NCI-H524 (cell line): ENCODE data around the gene CIDEA.
"Not testable (repeated sequence)": the region's sequence is repeated elsewhere in the genome, so short reads cannot be mapped to it uniquely, and the experiment has no call there.

Source experiments
- DNase-seq, 2 experiments: peaks; one replicate each; lab custom pipeline; 2025; lab: John Stamatoyannopoulos, UW

Gene CIDEA, protein sequence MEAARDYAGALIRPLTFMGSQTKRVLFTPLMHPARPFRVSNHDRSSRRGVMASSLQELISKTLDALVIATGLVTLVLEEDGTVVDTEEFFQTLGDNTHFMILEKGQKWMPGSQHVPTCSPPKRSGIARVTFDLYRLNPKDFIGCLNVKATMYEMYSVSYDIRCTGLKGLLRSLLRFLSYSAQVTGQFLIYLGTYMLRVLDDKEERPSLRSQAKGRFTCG

DNA sequence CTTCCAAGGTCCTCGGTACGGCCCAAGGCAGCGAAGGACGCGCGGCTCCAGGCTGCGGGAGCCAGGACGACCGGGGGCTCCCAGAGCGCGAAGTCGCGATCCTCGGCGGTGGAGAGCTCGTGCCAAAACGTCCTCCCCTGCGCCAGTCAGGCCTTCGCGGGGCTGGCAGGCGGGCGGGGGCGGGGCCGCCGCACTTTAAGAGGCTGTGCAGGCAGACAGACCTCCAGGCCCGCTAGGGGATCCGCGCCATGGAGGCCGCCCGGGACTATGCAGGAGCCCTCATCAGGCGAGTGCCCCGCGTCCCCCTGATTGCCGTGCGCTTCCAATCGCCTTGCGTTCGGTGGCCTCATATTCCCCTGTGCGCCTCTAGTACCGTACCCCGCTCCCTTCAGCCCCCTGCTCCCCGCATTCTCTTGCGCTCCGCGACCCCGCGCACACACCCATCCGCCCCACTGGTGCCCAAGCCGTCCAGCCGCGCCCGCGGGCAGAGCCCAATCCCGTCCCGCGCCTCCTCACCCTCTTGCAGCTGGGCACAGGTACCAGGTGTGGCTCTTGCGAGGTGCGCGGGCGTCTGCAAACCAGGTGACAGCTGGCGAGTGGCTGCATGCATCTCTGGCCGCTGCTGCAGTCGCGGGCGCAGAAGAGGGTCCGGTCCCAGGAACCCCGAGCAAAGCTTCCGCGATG is at the start of gene CIDEA:
Gene CIDEA, plus strand, starts transcription at position 226 of the 684 bp plus-strand sequence. Its CDS starts 23 bp downstream, at position 249.
- peak; percentile 24 to 60 for DNase-seq

DNA sequence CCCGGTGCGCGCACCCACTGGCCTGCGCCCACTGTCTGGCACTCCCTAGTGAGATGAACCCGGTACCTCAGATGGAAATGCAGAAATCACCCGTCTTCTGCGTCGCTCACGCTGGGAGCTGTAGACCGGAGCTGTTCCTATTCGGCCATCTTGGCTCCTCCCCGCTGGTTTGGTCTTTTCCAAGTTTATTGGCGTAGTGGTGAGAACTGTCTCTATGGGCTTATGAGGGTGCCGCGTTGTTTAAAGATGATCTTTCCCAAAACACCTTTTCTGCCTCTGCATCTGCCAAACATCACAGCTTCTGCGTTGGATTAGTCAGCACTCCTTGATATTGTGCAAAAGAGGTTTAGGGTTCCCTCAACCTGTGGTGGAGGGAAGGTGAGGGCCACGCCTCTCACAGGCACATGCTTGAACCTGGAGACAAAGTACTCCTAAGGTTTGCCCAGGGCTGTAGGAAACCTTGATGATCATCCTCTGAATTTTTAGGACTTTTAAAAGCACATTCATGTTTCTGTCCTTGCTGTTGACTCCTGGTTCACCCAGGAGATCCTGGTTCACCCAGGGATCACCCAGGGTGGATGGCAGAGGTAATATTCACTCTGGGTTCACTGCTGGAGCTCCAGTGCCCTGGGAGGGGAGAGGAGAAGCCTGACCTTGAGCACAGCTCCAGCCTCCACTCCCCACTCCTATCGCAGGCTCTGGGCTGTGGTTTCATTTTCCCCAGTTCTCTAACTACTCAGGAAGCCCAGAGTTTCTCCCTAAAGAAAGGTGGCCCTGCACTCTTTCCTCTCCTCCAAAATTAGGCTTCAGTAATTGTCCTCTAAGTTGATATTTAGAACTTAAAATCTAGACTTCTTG is 45.6 kb upstream of the CIDEA start:
- not testable (repeated sequence) for DNase-seq

DNA sequence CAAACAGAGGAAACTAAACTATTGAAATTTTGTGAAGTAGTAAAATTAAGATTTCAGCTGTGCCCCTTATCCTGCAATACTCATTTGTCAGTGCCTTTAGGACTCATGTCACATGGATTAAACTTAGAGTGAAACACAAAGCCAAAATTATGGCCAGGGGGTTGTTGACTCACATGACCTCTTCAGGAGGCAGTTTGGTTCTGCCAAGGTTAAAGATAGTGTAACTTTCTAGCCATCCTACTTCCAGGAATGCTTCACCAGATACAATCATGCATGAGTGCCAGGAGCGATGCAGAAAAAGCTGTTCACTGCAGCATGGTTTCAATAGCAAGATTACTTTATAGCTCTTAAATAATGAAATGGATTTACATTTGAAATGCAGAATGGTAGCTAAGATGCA is 41.9 kb upstream of the CIDEA start:
- DNase-seq: not testable (repeated sequence)

DNA sequence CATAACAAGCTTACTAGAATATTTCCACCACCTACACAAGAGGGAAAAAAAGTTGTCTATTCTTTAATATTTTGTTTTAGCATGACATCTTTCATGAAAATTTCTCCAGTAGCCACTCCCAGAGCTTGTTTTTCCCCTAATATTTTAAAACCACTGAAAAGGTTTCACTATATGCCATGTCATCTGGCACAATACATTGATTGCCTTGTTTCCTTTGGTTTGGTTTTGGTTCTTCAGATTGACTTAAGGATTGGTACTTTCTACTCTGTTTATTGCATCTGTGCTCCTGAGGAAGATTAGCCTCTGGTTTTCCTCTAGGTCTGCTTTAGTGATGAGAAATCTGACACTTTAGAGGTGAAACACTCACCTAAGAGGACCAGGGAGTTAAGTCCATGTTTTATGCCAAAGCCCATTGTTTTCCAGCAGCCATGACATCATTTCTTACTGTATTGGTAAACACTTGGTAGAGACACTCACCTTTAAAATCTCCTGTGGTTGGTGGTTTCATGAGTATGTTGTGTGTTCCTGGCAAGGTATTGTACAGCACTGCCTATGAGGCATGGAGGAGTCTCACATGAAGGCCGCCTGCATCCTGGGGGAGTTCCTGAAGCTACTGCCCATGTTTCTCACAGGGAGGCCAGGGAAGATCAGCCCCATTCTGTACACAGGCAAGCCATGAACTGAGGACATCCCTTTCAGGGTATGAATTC is 39.7 kb upstream of the CIDEA start:
- DNase-seq: not testable (repeated sequence)

DNA sequence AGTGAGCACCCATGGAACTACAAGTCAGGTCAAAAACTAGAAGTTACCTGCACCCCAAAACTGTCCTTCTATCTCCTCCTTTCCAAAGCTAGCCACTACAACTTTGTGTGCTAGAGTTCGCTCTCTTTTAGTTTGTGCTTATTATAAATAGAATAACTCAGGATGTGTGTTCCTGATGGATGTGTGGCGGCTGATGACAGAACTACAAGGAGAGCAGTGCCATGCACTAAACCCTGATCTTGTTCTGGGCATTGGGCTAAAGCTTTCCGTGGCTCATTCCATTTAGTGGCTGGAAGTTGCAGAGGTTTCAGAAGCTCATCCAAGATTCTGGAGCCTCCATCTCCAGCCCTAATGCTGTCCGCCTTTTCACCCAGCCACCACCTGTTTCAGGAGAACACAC is 37.7 kb upstream of the CIDEA start:
- not testable (repeated sequence) for DNase-seq

DNA sequence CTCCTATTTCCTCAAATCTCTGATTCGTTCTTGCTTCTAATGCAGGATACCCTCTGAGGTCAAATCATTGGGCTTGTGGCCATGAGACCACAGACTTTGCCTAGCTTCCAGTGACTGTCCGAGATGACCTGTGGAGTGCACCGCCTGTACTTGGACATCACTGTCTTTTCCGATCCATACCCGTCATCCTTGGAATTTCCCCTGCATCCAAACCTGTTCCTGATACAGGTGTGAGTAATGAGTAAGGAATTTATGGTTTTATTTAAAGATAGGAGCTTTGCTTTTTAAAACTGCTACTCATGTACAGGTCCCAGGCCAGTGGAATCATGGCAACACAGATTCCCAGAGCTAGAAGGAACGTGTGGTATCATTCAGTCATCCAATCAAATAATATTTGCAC is 35.6 kb upstream of the CIDEA start:
- DNase-seq: not testable (repeated sequence)

DNA sequence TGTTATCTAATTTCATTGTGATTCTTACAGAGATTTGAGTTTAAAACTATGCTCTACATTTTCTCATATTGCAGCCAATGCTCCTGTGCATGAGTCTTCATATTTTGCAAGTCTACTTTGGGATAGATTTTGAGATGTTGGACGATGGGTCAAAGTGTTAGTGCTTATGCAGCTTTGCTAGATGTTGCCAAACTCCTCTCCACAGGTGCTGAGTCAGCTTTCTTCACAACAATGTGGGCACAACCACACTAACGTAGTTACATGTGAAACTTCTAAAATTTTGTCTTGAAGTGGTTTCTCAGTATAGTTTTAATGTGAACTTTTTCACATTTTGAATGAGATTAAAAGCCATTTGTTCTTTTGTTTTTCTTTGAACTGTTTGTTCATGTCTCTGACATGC is 32.1 kb upstream of the CIDEA start:
- not testable (repeated sequence) for DNase-seq

DNA sequence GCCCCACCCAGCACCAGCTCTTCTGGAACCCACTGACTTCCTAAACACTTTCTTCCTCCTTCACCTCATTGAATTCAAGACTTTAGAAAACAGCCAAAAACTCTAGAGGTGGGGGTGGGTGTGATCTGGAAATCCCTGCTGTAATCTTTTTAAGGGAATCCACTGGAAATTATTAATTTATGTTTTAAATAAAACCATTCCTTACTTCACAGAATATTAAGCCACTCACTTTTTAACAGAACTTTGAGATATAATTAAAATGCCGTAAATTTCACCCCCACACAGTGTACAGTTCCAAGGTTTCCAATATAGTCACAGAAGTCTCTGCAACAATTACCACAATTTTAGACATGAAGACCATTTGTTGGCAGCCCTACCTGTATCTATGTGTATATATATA is 30.8 kb upstream of the CIDEA start:
- DNase-seq: not testable (repeated sequence)

DNA sequence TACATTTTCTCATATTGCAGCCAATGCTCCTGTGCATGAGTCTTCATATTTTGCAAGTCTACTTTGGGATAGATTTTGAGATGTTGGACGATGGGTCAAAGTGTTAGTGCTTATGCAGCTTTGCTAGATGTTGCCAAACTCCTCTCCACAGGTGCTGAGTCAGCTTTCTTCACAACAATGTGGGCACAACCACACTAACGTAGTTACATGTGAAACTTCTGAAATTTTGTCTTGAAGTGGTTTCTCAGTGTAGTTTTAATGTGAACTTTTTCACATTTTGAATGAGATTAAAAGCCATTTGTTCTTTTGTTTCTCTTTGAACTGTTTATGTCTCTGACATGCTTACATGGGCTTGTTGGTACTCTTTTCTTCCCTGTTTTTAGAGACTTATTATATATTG is 27.4 kb upstream of the CIDEA start:
- DNase-seq: not testable (repeated sequence)

DNA sequence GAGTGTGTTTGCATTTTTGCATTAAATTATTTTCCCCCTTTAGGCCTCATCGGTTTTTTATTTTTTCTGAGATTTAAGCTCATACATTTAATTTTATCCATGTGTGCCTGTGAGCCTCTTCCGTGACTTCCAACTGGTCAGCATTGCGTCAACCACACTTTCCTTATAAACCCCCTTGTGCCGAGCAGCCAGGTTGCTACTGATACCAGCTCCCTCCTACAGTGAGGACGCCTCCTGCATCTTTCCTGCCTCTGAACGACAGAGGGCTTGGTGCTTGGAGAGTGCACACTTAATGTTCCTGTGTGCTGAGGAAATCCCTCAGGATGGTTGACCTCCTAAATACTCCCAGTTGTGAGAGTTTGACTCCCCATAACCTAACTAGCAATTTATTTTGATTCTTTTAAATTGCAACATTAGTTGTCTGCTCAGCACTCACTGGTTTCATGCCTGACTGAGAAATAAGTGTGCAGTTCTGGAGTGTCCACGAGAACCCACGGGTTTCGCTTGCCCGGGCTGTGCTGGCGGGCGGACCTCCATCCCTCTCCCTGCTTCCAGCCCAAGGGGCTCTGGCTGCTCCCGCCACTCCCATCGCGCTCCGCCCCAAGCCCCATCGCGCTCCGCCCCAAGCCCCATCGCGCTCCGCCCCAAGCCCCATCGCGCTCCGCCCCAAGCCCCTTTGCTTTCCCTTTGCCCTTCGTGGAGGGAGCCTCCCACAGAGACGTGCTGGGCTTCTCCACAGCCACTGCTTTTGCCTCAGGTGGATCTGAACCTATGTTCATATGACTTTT is 26.6 kb upstream of the CIDEA start:
- not testable (repeated sequence) for DNase-seq

DNA sequence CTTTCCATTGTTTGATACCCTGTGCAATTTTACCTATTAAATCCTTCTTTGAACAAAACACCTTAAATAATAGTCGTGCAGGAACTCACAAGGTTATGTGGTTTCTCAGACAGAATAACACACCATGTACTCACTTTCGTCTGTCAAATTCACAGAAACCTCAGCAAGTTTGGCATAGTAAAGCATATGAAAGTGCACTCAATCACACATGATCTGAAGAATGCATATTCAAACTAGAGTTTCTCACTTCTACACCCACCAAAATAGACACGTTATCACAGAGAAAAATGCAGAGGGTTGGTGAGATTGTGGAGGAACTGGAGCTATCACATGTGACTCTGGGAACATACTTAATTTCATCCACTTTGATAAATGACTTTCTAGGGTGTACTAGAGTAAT is 25.9 kb upstream of the CIDEA start:
- not testable (repeated sequence) for DNase-seq

DNA sequence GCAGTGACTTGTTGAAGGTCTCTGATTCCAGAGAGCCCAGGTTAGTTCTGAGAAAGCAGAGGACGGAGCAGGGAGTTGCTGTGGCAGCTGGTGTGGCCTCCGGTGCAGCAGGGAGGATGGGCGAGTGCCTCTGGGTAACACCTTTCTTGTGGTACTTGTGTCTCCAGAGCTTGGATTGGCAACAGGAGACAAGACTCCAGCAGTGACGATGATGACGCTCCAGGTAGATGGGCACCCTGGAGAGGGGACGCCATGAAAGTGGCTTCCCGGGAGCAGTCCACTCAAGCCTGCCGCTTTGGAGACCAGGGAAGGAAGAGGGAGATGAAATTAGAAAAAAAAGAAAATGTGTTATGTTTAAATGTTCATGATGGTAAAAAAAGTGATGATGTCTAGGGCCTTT is 23.6 kb upstream of the CIDEA start:
- not testable (repeated sequence) for DNase-seq

DNA sequence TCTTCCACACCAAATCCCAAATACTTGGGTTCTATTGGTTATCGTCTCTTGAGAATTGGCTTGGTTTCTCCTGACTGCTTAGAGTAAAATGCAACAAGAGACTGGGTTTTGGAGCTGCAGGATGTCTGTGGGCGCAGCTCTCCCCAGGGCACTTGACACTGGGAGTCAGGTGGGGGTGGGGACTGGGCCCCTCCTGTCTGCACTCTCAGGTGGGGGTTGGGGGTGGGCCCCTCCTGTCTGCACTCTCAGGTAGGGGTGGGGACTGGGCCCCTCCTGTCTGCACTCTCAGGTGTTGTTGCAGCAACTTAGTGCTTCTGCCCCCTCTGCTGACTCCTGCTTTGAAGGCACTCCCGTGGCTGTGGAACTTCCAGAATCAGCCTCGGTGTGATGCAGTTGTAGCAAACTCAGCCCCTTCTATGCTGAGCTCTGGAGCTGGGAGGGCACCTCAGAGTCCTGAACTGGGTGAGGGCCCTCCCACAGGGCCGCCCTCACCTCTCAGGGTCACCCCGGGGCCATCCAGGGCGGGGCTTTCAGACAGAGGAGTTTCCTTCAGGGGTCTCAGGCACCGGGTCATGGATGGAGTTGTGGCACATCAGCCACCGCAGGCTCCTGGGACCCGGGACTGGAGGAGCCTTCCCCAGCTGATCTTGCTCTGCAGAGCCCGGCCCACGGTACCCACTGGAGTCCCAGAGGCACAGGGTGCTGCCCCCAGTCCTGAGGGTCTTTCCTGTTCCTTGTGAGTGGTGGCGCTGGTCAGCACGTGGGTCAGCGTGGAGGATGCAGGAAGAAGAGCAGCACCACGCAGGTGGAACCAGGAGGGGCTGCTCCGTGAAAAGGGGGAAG is 22.9 kb upstream of the CIDEA start:
- no peak for DNase-seq

DNA sequence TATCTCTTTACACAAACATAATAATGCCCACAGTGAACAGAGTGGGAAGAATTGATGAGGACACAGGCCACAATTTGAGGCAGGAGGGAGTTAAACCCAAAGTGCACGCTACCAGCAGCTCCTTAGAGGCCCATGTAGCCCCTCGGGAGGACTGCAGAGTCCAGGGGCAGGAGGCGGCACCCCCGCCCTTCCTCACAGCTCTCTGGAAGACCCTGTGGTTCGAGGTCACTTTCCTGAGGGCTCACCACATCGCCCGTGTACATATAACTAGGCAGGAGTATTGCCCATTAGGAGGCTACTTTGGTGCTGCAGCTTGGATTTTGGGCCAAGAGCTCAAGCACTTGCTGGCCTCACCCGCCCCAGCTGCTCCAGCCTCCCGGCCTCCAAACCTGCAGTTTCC is 22.2 kb upstream of the CIDEA start:
- no peak for DNase-seq

DNA sequence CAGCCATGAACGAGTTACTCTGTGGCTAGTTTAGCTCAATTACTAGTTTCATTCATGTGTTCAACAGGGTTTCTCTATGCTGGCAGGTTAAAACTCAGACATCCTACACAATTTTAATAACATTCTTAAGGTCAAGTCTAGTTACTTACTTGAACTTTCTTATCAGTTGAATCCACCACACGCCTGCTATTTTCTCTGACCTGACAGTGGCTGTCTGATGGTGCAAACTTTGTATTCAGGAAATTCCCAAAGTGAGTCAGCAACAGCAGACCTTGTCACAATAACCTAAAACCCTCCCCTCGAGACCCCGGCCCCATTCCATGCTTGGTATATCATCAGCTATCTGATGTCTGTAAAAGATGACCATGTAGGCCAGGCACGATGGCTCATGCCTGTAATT is 20.8 kb upstream of the CIDEA start:
- no peak for DNase-seq

DNA sequence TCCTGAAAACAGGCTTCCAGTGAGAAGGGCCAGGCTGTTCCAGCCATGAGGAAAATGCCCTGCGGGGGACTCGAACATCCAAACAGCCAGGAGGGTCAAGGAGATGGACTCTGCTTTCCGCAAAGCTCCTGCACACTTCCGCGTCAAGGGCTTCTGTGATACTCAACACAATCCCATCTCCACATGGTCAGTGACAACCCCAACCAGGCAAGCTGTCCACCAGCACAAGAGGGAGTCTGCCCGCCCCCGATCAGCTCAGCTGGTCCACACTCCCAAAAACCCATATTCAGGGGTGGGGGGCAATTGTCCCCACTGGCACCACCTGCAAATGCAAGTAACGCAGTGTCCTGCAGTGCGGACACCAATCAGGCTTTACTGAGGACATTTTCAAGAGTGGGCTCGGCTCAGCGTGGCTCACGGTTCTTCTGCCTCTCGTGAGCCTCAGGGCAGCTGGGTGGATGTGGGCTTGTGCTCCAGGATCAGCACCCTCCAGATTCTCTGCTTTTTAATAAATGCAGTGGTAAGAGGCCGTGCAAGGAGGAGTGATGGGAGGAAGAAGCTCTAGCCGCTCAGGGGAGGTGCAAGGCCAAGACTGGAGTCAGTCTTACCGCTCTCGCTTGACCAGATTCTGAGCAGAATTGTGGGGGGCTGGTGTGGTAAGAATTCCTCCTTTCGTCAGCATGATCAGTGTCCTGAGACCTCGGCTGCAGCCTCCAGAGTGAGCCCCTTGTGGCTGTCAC is 19.5 kb upstream of the CIDEA start:
- no peak for DNase-seq

DNA sequence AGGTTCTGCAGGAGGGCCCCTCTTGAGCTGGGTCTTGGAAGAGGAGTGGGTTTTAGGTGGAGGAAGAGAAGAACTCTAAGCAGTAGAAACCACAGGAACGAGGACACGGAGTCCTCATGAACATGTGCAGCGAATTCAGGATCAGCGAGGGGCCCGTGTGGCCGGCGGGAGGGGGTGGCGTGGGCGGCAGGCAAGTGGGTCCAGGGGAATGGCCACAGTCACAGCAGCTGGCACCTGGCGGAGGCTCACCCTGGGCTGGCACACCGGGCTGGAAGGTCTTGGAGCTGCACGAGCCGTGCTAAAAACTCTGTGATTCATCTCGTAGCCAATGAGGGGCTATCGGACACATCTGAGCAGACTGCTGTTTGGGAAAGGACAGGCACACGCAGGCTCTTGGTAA is 18.0 kb upstream of the CIDEA start:
- no peak for DNase-seq

DNA sequence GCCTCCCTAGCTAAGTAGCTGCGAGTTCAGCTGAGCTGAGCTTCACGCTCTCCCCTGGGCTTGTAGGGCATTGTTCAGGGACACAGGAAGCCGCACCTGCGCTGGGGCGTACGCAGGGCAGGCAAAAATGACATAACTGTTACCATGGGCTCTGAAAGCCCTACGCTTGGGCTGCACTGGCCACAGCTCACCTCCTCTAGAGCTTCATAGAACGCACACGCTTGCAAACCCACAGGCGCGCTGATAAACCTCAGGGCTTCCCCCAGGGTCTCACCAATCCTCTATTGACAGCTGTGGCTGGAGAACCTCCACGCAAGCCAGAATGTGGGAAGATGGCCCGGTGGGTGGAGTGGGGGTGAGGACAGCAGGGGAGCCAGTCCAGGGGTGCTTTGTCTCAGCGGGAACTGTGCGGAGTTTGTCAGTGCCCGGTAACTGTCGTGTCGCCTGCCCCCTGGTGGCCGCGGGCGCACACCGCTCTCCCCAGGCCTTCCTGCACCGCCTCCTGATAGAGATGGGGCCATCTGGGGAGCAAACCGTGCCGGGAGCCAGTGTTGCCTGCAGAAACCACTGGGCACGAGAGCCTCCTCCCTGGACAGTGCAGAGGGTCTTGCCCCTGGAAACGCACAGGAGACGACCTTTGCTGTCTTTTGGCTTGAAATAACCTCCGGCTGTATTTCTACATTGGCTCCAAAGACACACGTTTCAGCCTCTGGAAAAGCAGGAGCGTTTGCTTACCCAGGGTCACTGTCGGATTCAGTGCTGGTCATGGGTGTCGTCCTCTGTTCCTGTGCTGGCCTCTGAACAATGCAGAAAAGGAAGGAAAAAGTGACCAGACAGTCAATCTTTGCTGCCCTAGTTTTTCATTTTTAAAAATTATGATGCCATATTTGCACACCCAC is 17.0 kb upstream of the CIDEA start:
- DNase-seq: peak; percentile 21 to 57

DNA sequence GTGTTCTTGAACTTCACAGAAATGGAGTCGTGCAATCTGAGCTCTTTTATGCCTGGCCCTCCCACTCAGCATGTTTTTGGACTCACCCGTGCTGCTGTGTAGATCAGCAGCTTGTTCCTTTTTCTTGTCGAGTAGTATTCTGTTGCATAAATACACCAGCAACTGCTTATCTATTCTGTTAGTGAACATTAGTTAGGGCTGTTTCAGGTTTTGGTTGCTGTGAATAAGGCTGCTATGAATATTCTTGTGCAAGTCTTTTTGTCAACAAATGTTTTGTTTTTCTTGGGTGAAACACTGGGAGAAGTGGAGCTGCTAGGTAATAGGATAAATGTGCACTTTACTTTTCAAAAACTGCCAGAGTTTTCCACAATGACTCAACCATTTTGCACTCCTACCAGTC is 15.3 kb upstream of the CIDEA start:
- no peak for DNase-seq
